ENCODE data around the gene BCL2L14.

BCL2L14 gene, protein sequence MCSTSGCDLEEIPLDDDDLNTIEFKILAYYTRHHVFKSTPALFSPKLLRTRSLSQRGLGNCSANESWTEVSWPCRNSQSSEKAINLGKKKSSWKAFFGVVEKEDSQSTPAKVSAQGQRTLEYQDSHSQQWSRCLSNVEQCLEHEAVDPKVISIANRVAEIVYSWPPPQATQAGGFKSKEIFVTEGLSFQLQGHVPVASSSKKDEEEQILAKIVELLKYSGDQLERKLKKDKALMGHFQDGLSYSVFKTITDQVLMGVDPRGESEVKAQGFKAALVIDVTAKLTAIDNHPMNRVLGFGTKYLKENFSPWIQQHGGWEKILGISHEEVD

GRCh38 chr12:12070674-12071656 lies at the start of gene BCL2L14:
BCL2L14 (plus strand) TSS chr12:12070939; CDS start chr12:12079306, 8,367 bp downstream.
- no peak for DNase-seq

DNA sequence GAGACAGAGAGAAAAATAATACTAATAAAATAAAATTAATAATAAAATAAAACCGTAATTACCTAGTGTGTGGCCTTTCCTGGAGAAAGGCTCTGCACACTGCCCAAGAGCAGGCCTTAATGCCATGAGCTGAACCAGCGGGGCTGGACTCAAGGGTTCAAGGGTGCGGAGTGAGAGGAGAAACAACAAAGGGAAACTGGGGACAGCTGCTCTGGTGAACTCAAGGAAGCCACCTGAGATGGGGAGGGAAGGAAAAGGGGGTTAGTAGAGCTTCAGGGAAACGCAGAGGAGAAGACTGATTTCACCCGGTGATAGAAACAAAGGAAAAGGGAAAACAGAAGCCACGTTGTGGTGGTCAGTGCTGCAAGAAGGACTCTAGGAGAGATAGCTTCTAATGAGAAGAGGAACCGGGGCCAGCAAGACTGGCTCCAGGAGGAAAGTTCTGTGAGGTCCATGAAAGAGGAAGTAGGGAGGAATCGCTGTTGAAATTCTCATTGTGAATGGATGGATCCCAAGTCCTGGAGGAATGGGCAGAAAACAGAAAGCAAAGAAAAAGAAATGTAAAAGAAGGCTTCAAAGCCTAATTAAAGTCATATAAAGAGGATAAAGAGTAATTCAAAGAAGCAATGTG lies 48.3 kb upstream of the BCL2L14 start:
- DNase-seq = no peak

- no peak for DNase-seq
Observed at GRCh38 chr12:12023456-12023855, 47.3 kb upstream of the BCL2L14 start.

- no peak for DNase-seq
Observed at GRCh38 chr12:12024911-12025682, 45.6 kb upstream of the BCL2L14 start.

GRCh38 chr12:12025799-12026386 lies 44.8 kb upstream of the BCL2L14 start:
- DNase-seq = no peak

GRCh38 chr12:12028668-12029402 lies 41.9 kb upstream of the BCL2L14 start:
- no peak for DNase-seq

- DNase-seq = no peak
Observed at GRCh38 chr12:12029653-12030052, 41.1 kb upstream of the BCL2L14 start.

GRCh38 chr12:12032260-12032791 lies 38.4 kb upstream of the BCL2L14 start:
- DNase-seq = no peak

- DNase-seq = peak; percentile 42
Observed at GRCh38 chr12:12032851-12033797, 37.6 kb upstream of the BCL2L14 start.

GRCh38 chr12:12033824-12034223 lies 36.9 kb upstream of the BCL2L14 start:
- DNase-seq = no peak

GRCh38 chr12:12034344-12034743 lies 36.4 kb upstream of the BCL2L14 start:
- no peak for DNase-seq

- no peak for DNase-seq
Observed at GRCh38 chr12:12035229-12035628, 35.5 kb upstream of the BCL2L14 start.

DNA sequence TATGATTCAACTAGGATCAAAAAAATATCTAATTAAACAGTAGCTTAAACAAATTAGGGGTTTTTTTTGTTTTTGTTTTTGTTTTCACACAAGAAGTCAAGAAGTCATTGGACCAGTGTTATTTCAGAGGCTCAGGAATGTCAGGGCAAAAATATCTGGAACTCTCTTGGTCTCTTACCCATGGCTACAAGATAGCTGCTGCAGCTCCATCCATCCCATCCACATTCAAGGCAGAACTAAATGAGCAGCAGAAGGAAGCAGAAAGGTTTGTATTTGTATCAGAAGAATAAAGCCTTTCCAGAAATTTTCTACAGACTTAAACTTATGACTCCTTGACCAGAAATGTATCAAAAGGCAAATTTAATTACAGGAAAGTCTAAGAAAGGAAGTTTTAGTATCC lies 33.8 kb upstream of the BCL2L14 start:
- no peak for DNase-seq

DNA sequence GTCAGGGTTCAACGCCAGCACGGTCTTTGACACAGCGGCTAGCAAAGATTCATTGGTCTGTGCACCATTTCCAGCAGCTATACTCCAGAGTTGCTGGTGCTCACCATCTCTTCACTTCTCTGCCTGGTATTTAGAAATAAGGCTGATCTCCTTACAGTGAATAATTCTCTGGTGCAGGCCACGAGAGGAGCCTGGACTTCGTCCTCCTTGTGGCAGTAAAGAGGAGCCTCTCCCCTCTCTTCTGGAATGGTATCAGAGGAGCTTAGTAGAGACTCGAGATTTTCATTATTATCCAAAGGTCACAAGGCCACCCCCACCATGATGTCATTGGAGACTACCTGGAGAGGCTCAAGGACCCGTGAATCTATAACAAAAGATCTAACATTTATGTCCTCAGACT lies 30.8 kb upstream of the BCL2L14 start:
- no peak for DNase-seq

DNA sequence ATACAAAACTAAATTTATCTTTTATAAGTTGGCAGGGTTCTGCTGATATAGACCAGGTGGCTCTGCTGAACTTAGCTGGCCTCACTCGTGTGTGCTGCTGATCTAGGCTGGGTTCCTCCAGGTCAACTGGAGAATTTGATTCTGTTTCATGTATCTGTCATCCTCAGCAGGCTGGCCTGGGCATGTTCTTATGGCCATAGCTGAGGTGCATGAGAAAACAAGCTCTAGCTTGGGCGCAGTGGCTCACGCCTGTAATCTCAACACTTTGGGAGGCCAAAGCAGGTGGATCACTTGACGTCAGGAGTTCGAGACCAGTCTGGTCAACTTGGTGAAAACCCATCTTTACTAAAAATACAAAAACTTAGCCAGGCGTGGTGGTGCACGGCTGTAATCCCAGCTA lies 24.3 kb upstream of the BCL2L14 start:
- no peak for DNase-seq

DNA sequence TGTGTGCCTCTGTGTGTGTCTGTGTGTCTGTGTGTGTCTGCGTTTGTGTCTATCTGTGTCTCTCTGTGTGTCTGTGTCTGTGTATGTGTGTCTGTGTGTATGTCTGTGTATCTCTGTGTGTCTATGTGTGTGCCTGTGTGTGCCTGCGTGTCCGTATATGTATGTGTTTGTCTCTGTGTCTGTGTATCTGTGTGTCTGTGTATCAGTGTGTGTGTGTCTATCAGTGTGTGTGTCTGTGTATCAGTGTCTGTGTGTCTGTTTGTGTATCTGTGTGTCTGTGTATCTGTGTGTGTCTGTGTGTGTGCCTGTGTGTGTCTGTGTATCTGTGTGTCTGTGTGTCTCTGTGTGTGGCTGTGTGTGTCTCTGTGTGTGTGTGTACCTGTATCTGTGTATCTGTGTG lies 23.1 kb upstream of the BCL2L14 start:
- DNase-seq = no peak

DNA sequence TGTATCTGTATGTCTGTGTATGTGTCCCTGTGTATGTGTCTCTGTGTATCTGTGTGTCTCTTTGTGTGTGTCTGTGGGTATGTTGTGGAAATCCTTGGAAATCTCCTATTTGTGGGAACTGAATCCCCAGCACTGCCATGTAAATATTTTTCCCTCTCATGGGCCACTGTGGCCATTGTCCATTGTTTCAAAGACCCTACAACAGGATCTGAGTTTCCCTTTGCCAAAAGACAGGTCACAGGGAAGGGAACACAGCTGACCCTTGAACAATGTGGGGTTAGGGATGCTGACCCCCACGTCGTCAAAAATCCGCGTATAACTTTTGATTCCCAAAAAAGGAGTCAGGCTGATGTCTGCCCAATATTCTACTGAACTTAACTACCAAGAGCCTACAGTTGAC lies 22.5 kb upstream of the BCL2L14 start:
- DNase-seq = no peak

GRCh38 chr12:12048714-12049113 lies 22.0 kb upstream of the BCL2L14 start:
- DNase-seq = no peak

DNA sequence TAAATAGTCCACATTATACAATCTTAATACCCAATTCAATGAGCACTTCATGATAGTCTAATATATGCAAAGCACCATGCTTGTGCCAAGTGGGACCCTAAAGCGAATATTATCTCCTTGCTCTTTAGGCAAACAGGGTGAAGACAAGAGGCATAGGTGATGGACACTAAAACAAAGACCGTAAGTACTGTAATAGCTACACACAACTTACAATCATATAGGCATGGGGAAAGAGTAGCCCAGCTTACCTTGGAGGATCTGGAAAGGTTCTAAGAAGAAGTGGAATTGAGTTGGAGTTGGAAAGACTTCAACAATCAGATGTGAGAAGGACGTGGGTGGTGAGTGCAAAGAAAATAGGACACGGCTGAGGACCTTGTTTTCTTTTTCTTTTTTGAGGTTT lies 19.1 kb upstream of the BCL2L14 start:
- DNase-seq = no peak

DNA sequence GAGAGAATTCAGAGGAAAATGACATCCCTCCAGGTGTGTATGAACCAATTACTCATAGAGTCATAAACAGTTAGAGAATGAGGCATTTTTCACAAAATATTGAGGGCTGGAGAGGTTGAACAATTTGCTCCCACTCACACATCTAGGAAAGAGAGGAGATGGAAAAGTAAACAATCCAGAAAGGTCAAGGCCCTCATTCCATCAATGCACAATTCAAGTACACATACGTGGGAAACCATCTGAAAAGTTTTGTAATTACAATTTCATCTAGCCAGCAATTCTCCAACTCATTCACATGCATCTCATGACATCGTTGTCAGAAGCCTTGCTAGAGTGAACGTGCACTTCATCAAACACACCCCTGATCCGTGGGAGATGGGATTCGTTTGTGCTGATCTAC lies 15.7 kb upstream of the BCL2L14 start:
- no peak for DNase-seq
